HepG2 (cell line): ENCODE data around the gene DSE. TPM values are rescaled to one million over a fixed set of nuclear protein-coding genes. Genes with fewer than 3 reads are reported as not detected.
"Not testable (repeated sequence)": the region's sequence is repeated elsewhere in the genome, so short reads cannot be mapped to it uniquely, and the experiment has no call there.

ENCODE experiments used
- ATAC-seq: fragments of 200-7000 bp; cut with Tn5 transposase; 3 replicates; pipeline ENCODE4 v1.9.1; 2020; ENCODE audit warnings: mild to moderate bottlenecking, moderate library complexity
- BruUV-seq: library from RNA; stranded (reverse); fragments of 400-500 nt; replicated peaks from 2 replicates; lab custom pipeline; 2021; lab: Mats Ljungman, UMichigan
- CTCF ChIA-PET: fragments of 300-600 bp; formaldehyde crosslinking; extraction: SDS; loops from one replicate; lab custom pipeline; 2021; ENCODE audit warnings: low total read pairs, inconsistent platforms, low intra/inter-chr PET ratio; lab: Yijun Ruan, JAX
- POLR2A ChIA-PET: fragments of 350-600 bp; sonication (Branson Sonifier 250); formaldehyde crosslinking; loops from one replicate; lab custom pipeline; 2020; ENCODE audit warnings: antibody characterized with exemption, inconsistent platforms; lab: Yijun Ruan, JAX
- DNase-seq: peaks from one replicate; pipeline ENCODE4 v3.0.0-alpha.2; 2015; ENCODE audit warnings: low spot score
- FAIRE-seq: peaks from 3 replicates; lab custom pipeline; 2011; peaks lifted over from hg19 to GRCh38; lab: Jason Lieb, UNC
- H2AFZ ChIP-seq: one replicate; pipeline ENCODE4 v1.6.1; 2011; ENCODE audit warnings: low read length, inconsistent platforms
- H3K27ac ChIP-seq: fragments of 300-600 bp; 3 replicates; pipeline ENCODE4 v1.8.0; 2011; ENCODE audit warnings: mixed run types, mild to moderate bottlenecking, mixed read lengths, low read length, inconsistent platforms; ENCODE audit not compliant: insufficient read depth; ENCODE audit errors: extremely low read length
- H3K27me3 ChIP-seq, 2 experiments: fragments of 200-600 bp in 1 of 2; 2 replicates in 1 of 2; 3 replicates in 1 of 2; pipeline versions ENCODE4 v1.6.0 to v1.8.0; 2011; ENCODE audit warnings: low read length in 2 of 2, mild to moderate bottlenecking in 2 of 2, moderate library complexity in 2 of 2, inconsistent platforms in 1 of 2; ENCODE audit not compliant: insufficient read depth in 2 of 2, control insufficient read depth in 1 of 2
- H3K36me3 ChIP-seq, 2 experiments: fragments of 200-600 bp in 1 of 2; replicated peaks in 1 of 2; 2 replicates in 1 of 2; 3 replicates in 1 of 2; pipeline versions ENCODE4 v1.5.1 to v1.8.0; 2011; ENCODE audit warnings: low read length in 2 of 2, inconsistent platforms in 1 of 2; ENCODE audit not compliant: insufficient read depth in 2 of 2, control insufficient read depth in 1 of 2
- H3K4me1 ChIP-seq: 2 replicates; pipeline ENCODE4 v1.5.1; 2012; ENCODE audit warnings: low read length, inconsistent platforms; ENCODE audit not compliant: insufficient read depth
- H3K4me2 ChIP-seq: 2 replicates; pipeline ENCODE4 v1.6.0; 2011; ENCODE audit warnings: low read depth, low read length, inconsistent platforms
- H3K4me3 ChIP-seq, 3 experiments: fragments of 200-600 bp in 1 of 3; sonication (generic), shearing (Covaris generic) in 1 of 3; replicated peaks in 1 of 3; 2 replicates each; pipeline ENCODE4 v1.5.1; 2011 to 2016; ENCODE audit warnings: low read length in 3 of 3, inconsistent platforms in 2 of 3, low read depth in 2 of 3, mild to moderate bottlenecking in 2 of 3, control low read depth in 1 of 3, mixed read lengths in 1 of 3; ENCODE audit not compliant: insufficient read depth in 1 of 3
- H3K79me2 ChIP-seq: one replicate; pipeline ENCODE4 v1.6.1; 2011; ENCODE audit warnings: low read length, inconsistent platforms; ENCODE audit not compliant: insufficient read depth
- H3K9ac ChIP-seq: 2 replicates; pipeline ENCODE4 v1.6.0; 2011; ENCODE audit warnings: mild to moderate bottlenecking, low read depth, low read length, inconsistent platforms; ENCODE audit not compliant: insufficient read depth
- H3K9me3 ChIP-seq: 2 replicates; pipeline ENCODE4 v1.5.1; 2012; ENCODE audit warnings: mild to moderate bottlenecking, low read length
- H4K20me1 ChIP-seq: 2 replicates; pipeline ENCODE4 v1.6.0; 2011; ENCODE audit warnings: inconsistent platforms, mild to moderate bottlenecking, low read length, moderate library complexity; ENCODE audit not compliant: insufficient read depth
- MAFF ChIP-seq: IDR thresholded peaks from 2 replicates; pipeline ENCODE4 v1.6.1; 2011; ENCODE audit warnings: low read depth, low read length, improper control_type of control experiment
- MAFK ChIP-seq, 2 experiments: IDR thresholded peaks in 1 of 2; conservative IDR thresholded peaks in 1 of 2; 2 replicates each; pipeline ENCODE4 v1.6.1; 2011; ENCODE audit warnings: improper control_type of control experiment in 2 of 2, low read length in 2 of 2
- ZNF3 ChIP-seq: IDR thresholded peaks from 2 replicates; pipeline ENCODE4 v1.7.0; 2017; ENCODE audit warnings: inconsistent platforms
- WGBS: methylation state at CpG from one replicate; pipeline ENCODE4 v1.1.6; 2017; ENCODE audit warnings: low lambda C conversion rate; 5-methylcytosine and 5-hydroxymethylcytosine counted together
- in situ Hi-C: cut with HindIII; loops from 2 replicates; pipeline ENCODE4 v1.10.0; 2017; ENCODE audit warnings: low pct_unique_long_range_greater_than_20kb; ENCODE audit not compliant: extremely low pct_ligation_motif_present
- intact Hi-C: fragments of 100-400 bp; cut with micrococcal nuclease; formaldehyde crosslinking; loops from one replicate; pipeline ENCODE4 v1.10.0; 2022; ENCODE audit not compliant: unreplicated experiment
- polyA plus RNA-seq, 8 experiments: library from polyadenylated mRNA; depleted of rRNA in 3 of 8; stranded (reverse) in 7 of 8; unstranded in 1 of 8; fragments of >200 nt; fragmentation: Illumina TruSeq in 4 of 8; extraction: Trizol in 4 of 8; gene quantifications; 2 replicates each; pipeline versions ENCODE4 v1.2.1 to v1.2.3, GENCODE V29; 2011 to 2016; ENCODE audit warnings: low read depth in 4 of 8, missing spikeins in 1 of 8, mixed read lengths in 1 of 8; ENCODE audit not compliant: insufficient read depth in 1 of 8
- total RNA-seq, 5 experiments: library from RNA; depleted of rRNA; stranded (reverse); fragments of >200 nt; fragmentation: Illumina TruSeq; extraction: Trizol; gene quantifications; 2 replicates each; pipeline ENCODE4 v1.2.3, GENCODE V29; 2016; ENCODE audit warnings: low read depth in 1 of 5
- TF ChIP-seq, protein P1 (sequence below): sonication (generic); formaldehyde crosslinking; conservative IDR thresholded peaks from 2 replicates; pipeline ENCODE4 v1.8.0; 2022; ENCODE audit warnings: mild to moderate bottlenecking, moderate library complexity, missing genetic modification reagents

DSE gene
- total and polyA plus RNA-seq, 2 of the 13 experiments (the other 11 are each of a cell fraction or from before 2014, with no cell fraction given): 2.6 to 4.6 TPM

GRCh38 chr6:116330511-116330910 lies 40.2 kb upstream of the DSE start:
- TF ChIP-seq, protein P1, sequence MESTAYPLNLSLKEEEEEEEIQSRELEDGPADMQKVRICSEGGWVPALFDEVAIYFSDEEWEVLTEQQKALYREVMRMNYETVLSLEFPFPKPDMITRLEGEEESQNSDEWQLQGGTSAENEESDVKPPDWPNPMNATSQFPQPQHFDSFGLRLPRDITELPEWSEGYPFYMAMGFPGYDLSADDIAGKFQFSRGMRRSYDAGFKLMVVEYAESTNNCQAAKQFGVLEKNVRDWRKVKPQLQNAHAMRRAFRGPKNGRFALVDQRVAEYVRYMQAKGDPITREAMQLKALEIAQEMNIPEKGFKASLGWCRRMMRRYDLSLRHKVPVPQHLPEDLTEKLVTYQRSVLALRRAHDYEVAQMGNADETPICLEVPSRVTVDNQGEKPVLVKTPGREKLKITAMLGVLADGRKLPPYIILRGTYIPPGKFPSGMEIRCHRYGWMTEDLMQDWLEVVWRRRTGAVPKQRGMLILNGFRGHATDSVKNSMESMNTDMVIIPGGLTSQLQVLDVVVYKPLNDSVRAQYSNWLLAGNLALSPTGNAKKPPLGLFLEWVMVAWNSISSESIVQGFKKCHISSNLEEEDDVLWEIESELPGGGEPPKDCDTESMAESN (CRISPR knock-in tag): no peak
- intact Hi-C loops: no loop called here

GRCh38 chr6:116332096-116332495 lies 38.7 kb upstream of the DSE start:
- BruUV-seq: no TSS peak
- no peak for ATAC-seq
- CTCF ChIA-PET: no interaction called here
- no peak for FAIRE-seq
- in situ Hi-C loops: no loop called here
- Histone ChIP-seq H4K20me1 (no peaks in the 10 kb centered on the region), H3K4me3 (no peak overlapping the region), H3K4me2 (no peak overlapping the region), H3K4me1 (peaks cover 13% of the 10 kb centered on the region), H3K9me3 (no peaks in the 10 kb centered on the region), H3K79me2 (no peaks in the 10 kb centered on the region), H3K27ac (no peak overlapping the region), H3K36me3 (no peaks in the 10 kb centered on the region), H2AFZ (no peak overlapping the region), H3K27me3 (no peaks in the 10 kb centered on the region), H3K9ac (no peak overlapping the region)
- POLR2A ChIA-PET: no interaction called here
- TF ChIP-seq ZNF3: no peak
- 0 out of 2 replicates have a peak, but pooled peaks have one; percentile 17 for TF ChIP-seq MAFF
- peak; percentile 21 to 63; a peak in 2 of 4 replicates for TF ChIP-seq MAFK (conservative IDR thresholded peaks at IDR 0.05 in 1 of 2, IDR thresholded peaks at IDR 0.05 in 1 of 2; ENCODE audit: low read length in 2 of 2)
- intact Hi-C loops: no loop called here
- DNase-seq: no peak

More at GRCh38 chr6:116330511-116330910, 40.2 kb upstream of the DSE start:
- Histone ChIP-seq H3K9ac (no peak overlapping the region), H2AFZ (no peak overlapping the region), H3K27ac (no peak overlapping the region), H3K36me3 (no peaks in the 10 kb centered on the region), H3K9me3 (no peaks in the 10 kb centered on the region), H4K20me1 (no peaks in the 10 kb centered on the region), H3K4me2 (no peak overlapping the region), H3K4me1 (peaks cover 20% of the 10 kb centered on the region), H3K27me3 (no peaks in the 10 kb centered on the region), H3K4me3 (no peak overlapping the region), H3K79me2 (no peaks in the 10 kb centered on the region)
- CTCF ChIA-PET: no interaction called here
- FAIRE-seq (no peak), ATAC-seq (no peak), DNase-seq (no peak)
- WGBS: 95% methylated on average over 1 of the region's 1 CpG
- no TSS peak for BruUV-seq
- POLR2A ChIA-PET: no interaction called here
- in situ Hi-C loops: no loop called here

GRCh38 chr6:116334638-116335409 lies 35.9 kb upstream of the DSE start:
- H3K9me3 ChIP-seq, ATAC-seq, POLR2A ChIA-PET, H3K4me1 ChIP-seq, BruUV-seq, H2AFZ ChIP-seq, H3K27ac ChIP-seq, in situ Hi-C loops, FAIRE-seq, H3K9ac ChIP-seq, intact Hi-C loops, H3K79me2 ChIP-seq, H3K27me3 ChIP-seq, H4K20me1 ChIP-seq, H3K36me3 ChIP-seq, H3K4me3 ChIP-seq, CTCF ChIA-PET, H3K4me2 ChIP-seq, DNase-seq: not testable (repeated sequence)
